ENCODE measurements around the gene RPS16. TPM values are rescaled to one million over a fixed set of nuclear protein-coding genes. Genes with fewer than 3 reads are reported as not detected.

The RPS16 gene
- total and polyA plus RNA-seq, 9 of the 15 experiments (the other 6 are each of a cell fraction or from before 2014, with no cell fraction given) = 82.6 to 3,671 (median 2,204) TPM

DNA sequence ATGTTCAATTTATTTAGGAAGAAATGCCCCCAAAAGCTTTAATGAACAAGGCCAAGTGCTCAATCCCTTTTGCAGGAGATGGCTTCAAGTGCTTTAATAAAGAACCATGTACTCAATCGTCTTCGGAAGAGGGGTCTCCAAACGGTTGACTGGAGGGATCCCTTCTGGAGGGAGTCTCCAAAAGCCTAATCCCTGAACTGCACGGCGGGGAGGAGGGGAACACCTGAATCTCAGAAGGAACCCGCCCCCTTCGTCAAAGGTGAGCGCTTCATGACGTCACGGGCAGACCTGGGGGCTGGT lies 45.3 kb downstream of the RPS16 start (continued):
- TF ChIP-seq, protein P1, sequence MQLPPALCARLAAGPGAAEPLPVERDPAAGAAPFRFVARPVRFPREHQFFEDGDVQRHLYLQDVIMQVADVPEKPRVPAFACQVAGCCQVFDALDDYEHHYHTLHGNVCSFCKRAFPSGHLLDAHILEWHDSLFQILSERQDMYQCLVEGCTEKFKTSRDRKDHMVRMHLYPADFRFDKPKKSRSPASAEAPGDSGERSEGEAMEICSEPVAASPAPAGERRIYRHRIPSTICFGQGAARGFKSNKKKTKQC (CRISPR knock-in tag; IDR thresholded peaks at IDR 0.05) = no peak
- TF ChIP-seq ZNF395 (CRISPR knock-in tag; IDR thresholded peaks at IDR 0.05) (no peak), ZNF766 (CRISPR knock-in tag; conservative IDR thresholded peaks at IDR 0.05) (no peak), BRD4 (IDR thresholded peaks at IDR 0.05) (no peak), STAT6 (CRISPR knock-in tag; IDR thresholded peaks at IDR 0.05) (no peak), ILK (tag; IDR thresholded peaks at IDR 0.05; ENCODE audit: borderline replicate concordance, low read depth) (no peak), DPF2 (IDR thresholded peaks at IDR 0.05) (no peak), ZNF780A (CRISPR knock-in tag; IDR thresholded peaks at IDR 0.05) (no peak), KAT2B (IDR thresholded peaks at IDR 0.05; ENCODE audit: low read depth, low read length) (no peak), FOXO4 (CRISPR knock-in tag; IDR thresholded peaks at IDR 0.05) (no peak), RBM15 (IDR thresholded peaks at IDR 0.05; ENCODE audit: insufficient read depth, low read length) (no peak)
- TF ChIP-seq, protein P2, sequence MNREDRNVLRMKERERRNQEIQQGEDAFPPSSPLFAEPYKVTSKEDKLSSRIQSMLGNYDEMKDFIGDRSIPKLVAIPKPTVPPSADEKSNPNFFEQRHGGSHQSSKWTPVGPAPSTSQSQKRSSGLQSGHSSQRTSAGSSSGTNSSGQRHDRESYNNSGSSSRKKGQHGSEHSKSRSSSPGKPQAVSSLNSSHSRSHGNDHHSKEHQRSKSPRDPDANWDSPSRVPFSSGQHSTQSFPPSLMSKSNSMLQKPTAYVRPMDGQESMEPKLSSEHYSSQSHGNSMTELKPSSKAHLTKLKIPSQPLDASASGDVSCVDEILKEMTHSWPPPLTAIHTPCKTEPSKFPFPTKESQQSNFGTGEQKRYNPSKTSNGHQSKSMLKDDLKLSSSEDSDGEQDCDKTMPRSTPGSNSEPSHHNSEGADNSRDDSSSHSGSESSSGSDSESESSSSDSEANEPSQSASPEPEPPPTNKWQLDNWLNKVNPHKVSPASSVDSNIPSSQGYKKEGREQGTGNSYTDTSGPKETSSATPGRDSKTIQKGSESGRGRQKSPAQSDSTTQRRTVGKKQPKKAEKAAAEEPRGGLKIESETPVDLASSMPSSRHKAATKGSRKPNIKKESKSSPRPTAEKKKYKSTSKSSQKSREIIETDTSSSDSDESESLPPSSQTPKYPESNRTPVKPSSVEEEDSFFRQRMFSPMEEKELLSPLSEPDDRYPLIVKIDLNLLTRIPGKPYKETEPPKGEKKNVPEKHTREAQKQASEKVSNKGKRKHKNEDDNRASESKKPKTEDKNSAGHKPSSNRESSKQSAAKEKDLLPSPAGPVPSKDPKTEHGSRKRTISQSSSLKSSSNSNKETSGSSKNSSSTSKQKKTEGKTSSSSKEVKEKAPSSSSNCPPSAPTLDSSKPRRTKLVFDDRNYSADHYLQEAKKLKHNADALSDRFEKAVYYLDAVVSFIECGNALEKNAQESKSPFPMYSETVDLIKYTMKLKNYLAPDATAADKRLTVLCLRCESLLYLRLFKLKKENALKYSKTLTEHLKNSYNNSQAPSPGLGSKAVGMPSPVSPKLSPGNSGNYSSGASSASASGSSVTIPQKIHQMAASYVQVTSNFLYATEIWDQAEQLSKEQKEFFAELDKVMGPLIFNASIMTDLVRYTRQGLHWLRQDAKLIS (CRISPR knock-in tag; IDR thresholded peaks at IDR 0.05) = 0 out of 2 replicates have a peak, but pooled peaks have one; percentile 61
- TF ChIP-seq, protein P3, sequence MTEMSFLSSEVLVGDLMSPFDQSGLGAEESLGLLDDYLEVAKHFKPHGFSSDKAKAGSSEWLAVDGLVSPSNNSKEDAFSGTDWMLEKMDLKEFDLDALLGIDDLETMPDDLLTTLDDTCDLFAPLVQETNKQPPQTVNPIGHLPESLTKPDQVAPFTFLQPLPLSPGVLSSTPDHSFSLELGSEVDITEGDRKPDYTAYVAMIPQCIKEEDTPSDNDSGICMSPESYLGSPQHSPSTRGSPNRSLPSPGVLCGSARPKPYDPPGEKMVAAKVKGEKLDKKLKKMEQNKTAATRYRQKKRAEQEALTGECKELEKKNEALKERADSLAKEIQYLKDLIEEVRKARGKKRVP (CRISPR knock-in tag; IDR thresholded peaks at IDR 0.05) = no peak

All from K562 (cell line).